Calu3 (cell line): ENCODE data around the gene MISP. TPM values are rescaled to one million over a fixed set of nuclear protein-coding genes. Genes with fewer than 3 reads are reported as not detected.
A peak's percentile ranks its signal among the peaks of the same experiment; 100 is the strongest.

ENCODE experiments used
- BruUV-seq: library from RNA; stranded (reverse); fragments of 400-500 nt; replicated peaks from 2 replicates; lab custom pipeline; 2021; lab: Mats Ljungman, UMichigan
- CTCF ChIA-PET: fragments of 300-600 bp; sonication (Branson Sonifier 250); formaldehyde crosslinking; loops from one replicate; lab custom pipeline; 2022; ENCODE audit warnings: antibody characterized with exemption; lab: Charles Lee
- DNase-seq: peaks from one replicate; pipeline ENCODE4 v3.0.0; 2022
- H3K27ac Mint-ChIP-seq: one replicate; pipeline ENCODE4 v1.8.0; 2022; ENCODE audit warnings: mixed read lengths; ENCODE audit not compliant: unreplicated experiment
- H3K27me3 Mint-ChIP-seq: one replicate; pipeline ENCODE4 v1.8.0; 2022; ENCODE audit warnings: mixed read lengths; ENCODE audit not compliant: unreplicated experiment
- H3K36me3 Mint-ChIP-seq: one replicate; pipeline ENCODE4 v1.8.0; 2022; ENCODE audit warnings: mild to moderate bottlenecking, moderate library complexity, mixed read lengths; ENCODE audit not compliant: insufficient read depth, unreplicated experiment
- H3K4me1 Mint-ChIP-seq: one replicate; pipeline ENCODE4 v1.8.0; 2022; ENCODE audit warnings: mild to moderate bottlenecking, low read depth, mixed read lengths; ENCODE audit not compliant: unreplicated experiment
- H3K4me3 Mint-ChIP-seq: one replicate; pipeline ENCODE4 v1.8.0; 2022; ENCODE audit warnings: mild to moderate bottlenecking, low read depth, moderate library complexity, mixed read lengths; ENCODE audit not compliant: unreplicated experiment
- H3K9me3 Mint-ChIP-seq: one replicate; pipeline ENCODE4 v1.8.0; 2022; ENCODE audit warnings: low read depth, mixed read lengths; ENCODE audit not compliant: unreplicated experiment
- CTCF ChIP-seq: fragments of 200-600 bp; IDR thresholded peaks from one replicate; pipeline ENCODE4 v1.8.0; 2022; ENCODE audit warnings: antibody characterized with exemption; ENCODE audit not compliant: unreplicated experiment
- intact Hi-C: fragments of 100-400 bp; cut with micrococcal nuclease; formaldehyde crosslinking; loops from one replicate; pipeline ENCODE4 v1.10.0; 2022; ENCODE audit not compliant: unreplicated experiment
- microRNA-seq: library from miRNA; unstranded; fragments of <30 nt; microRNA quantifications from one replicate; pipeline ENCODE4 v1.2.0, GENCODE V29; 2022
- total RNA-seq: library from RNA; stranded (reverse); gene quantifications from 2 replicates; pipeline ENCODE4 v1.2.3, GENCODE V29; 2022

The MISP gene
- total RNA-seq, 1 experiment from 2014 or later = 73.9 TPM

- Mint-ChIP-seq H3K36me3 (peaks cover 72% of the 10 kb centered on the region), H3K27me3 (peaks cover 13% of the 10 kb centered on the region), H3K9me3 (no peaks in the 10 kb centered on the region), H3K27ac (no peak overlapping the region), H3K4me1 (no peaks in the 10 kb centered on the region), H3K4me3 (no peak overlapping the region)
- CTCF ChIA-PET = interaction anchor here (0.6 kb wide), 1 partner anchor 128 kb away, joined by 6 read pairs; no protein-coding TSS in a partner anchor
- DNase-seq = no peak
- no peak for TF ChIP-seq CTCF
- intact Hi-C loops = no loop called here
- no TSS peak for BruUV-seq
These were observed 61.3 kb downstream of the MISP start for GRCh38 chr19:812049-812746.

GRCh38 chr19:812747-813218, 61.9 kb downstream of the MISP start:
- H3K36me3 Mint-ChIP-seq = peaks cover 70% of the 10 kb centered on the region
- no peak overlapping the region for H3K4me3 Mint-ChIP-seq
- no peak overlapping the region for H3K27ac Mint-ChIP-seq
- no peaks in the 10 kb centered on the region for H3K9me3 Mint-ChIP-seq
- intact Hi-C loops = no loop called here
- DNase-seq = no peak
- no peak for TF ChIP-seq CTCF
- peaks cover 13% of the 10 kb centered on the region for H3K27me3 Mint-ChIP-seq
- CTCF ChIA-PET = no interaction called here
- no TSS peak for BruUV-seq
- H3K4me1 Mint-ChIP-seq = no peaks in the 10 kb centered on the region

GRCh38 chr19:813219-814151, 62.6 kb downstream of the MISP start:
- H3K4me1 Mint-ChIP-seq = no peaks in the 10 kb centered on the region
- CTCF ChIA-PET = no interaction called here
- peaks cover 13% of the 10 kb centered on the region for H3K27me3 Mint-ChIP-seq
- no peaks in the 10 kb centered on the region for H3K9me3 Mint-ChIP-seq
- no peak overlapping the region for H3K4me3 Mint-ChIP-seq
- no TSS peak for BruUV-seq
- H3K36me3 Mint-ChIP-seq = peaks cover 65% of the 10 kb centered on the region
- intact Hi-C loops = no loop called here
- TF ChIP-seq CTCF = no peak
- no peak overlapping the region for H3K27ac Mint-ChIP-seq
- DNase-seq = no peak

Small RNA genes within 50 kb of the gene (microRNA-seq; reads per million reads assigned to microRNA genes)
- gene MIR3187 (52.4 reads per million, percentile 56 among the genes with 10 or more reads in this experiment), gene MIR4745 (191 reads per million, percentile 71 among the genes with 10 or more reads in this experiment)

Other genes starting within 250 kb of the MISP start
- 8.6 and 9.0 TPM in 2 replicates for gene TPGS1, start 243.6 kb upstream of the MISP start, total RNA-seq
- gene CDC34, start 219.4 kb upstream of the MISP start, total RNA-seq = 46.1 and 50.6 TPM in 2 replicates
- gene GZMM, start 207.1 kb upstream of the MISP start, total RNA-seq = 0.42 TPM in 1 of 2 replicates, not detected in the other
- 354 and 394 TPM in 2 replicates for gene BSG, start 178.5 kb upstream of the MISP start, total RNA-seq
- 0.09 and 0.32 TPM in 2 replicates for gene HCN2, start 161.2 kb upstream of the MISP start, total RNA-seq
- gene POLRMT, start 117.6 kb upstream of the MISP start, total RNA-seq = 51.4 and 57.5 TPM in 2 replicates
- 0.24 and 0.39 TPM in 2 replicates for gene FGF22, start 111.2 kb upstream of the MISP start, total RNA-seq
- gene RNF126, start 87.9 kb upstream of the MISP start, total RNA-seq = 44.8 and 46.4 TPM in 2 replicates
- 6.9 and 7.1 TPM in 2 replicates for gene FSTL3, start 74.7 kb upstream of the MISP start, total RNA-seq
- not detected in 2 replicates for gene PRSS57, start 55.7 kb upstream of the MISP start, total RNA-seq
- 0.56 and 0.83 TPM in 2 replicates for gene PALM, start 42.2 kb upstream of the MISP start, total RNA-seq
- gene PTBP1, start 46.3 kb downstream of the MISP start, total RNA-seq = 380 and 409 TPM in 2 replicates
- gene PLPPR3, start 70.8 kb downstream of the MISP start, total RNA-seq = 0.27 TPM in 1 of 2 replicates, not detected in the other
- gene AZU1, start 76.7 kb downstream of the MISP start, total RNA-seq = not detected in 2 replicates
- not detected in 2 replicates for gene PRTN3, start 89.9 kb downstream of the MISP start, total RNA-seq
- not detected in 2 replicates for gene ELANE, start 101.2 kb downstream of the MISP start, total RNA-seq
- gene CFD, start 108.6 kb downstream of the MISP start, total RNA-seq = 2.3 and 3.9 TPM in 2 replicates
- 21.4 and 22.4 TPM in 2 replicates for gene MED16, start 142.1 kb downstream of the MISP start, total RNA-seq
- not detected in 2 replicates for gene RNU6-9, start 142.4 kb downstream of the MISP start, total RNA-seq
- gene R3HDM4, start 162.1 kb downstream of the MISP start, total RNA-seq = 54.0 and 55.5 TPM in 2 replicates
- not detected in 2 replicates for gene KISS1R, start 166.2 kb downstream of the MISP start, total RNA-seq
- 0.85 and 1.6 TPM in 2 replicates for gene ARID3A, start 174.9 kb downstream of the MISP start, total RNA-seq
- gene WDR18, start 233.2 kb downstream of the MISP start, total RNA-seq = 43.3 TPM in 2 replicates
- not detected in 2 replicates for gene GRIN3B, start 249.3 kb downstream of the MISP start, total RNA-seq